Measurements from ENCODE around the gene UGT1A8.

The UGT1A8 gene

GRCh38 chr2:233818639-233819621 lies 201.5 kb downstream of the UGT1A8 start:
- TF ChIP-seq POLR2A (IDR thresholded peaks at IDR 0.05; ENCODE audit: low read depth, low read length): no peak
- FAIRE-seq: no peak
- no peak for DNase-seq (ENCODE audit: insufficient read length, low spot score)

GRCh38 chr2:233819884-233820773 lies 202.7 kb downstream of the UGT1A8 start:
- FAIRE-seq: no peak
- TF ChIP-seq POLR2A (IDR thresholded peaks at IDR 0.05; ENCODE audit: low read depth, low read length): no peak

GRCh38 chr2:233820774-233821105 lies 203.3 kb downstream of the UGT1A8 start:
- no peak for FAIRE-seq

More at GRCh38 chr2:233819884-233820773, 202.7 kb downstream of the UGT1A8 start:
- DNase-seq (ENCODE audit: insufficient read length, low spot score): no peak

GRCh38 chr2:233821196-233821595 lies 203.8 kb downstream of the UGT1A8 start:
- DNase-seq (ENCODE audit: insufficient read length, low spot score) (no peak), FAIRE-seq (no peak)
- TF ChIP-seq POLR2A (IDR thresholded peaks at IDR 0.05; ENCODE audit: low read depth, low read length): no peak

More at GRCh38 chr2:233820774-233821105, 203.3 kb downstream of the UGT1A8 start:
- DNase-seq (ENCODE audit: insufficient read length, low spot score): no peak
- TF ChIP-seq POLR2A (IDR thresholded peaks at IDR 0.05; ENCODE audit: low read depth, low read length): no peak

- no peak for TF ChIP-seq POLR2A (IDR thresholded peaks at IDR 0.05; ENCODE audit: low read depth, low read length)
- FAIRE-seq (no peak), DNase-seq (ENCODE audit: insufficient read length, low spot score) (no peak)
These were observed 204.3 kb downstream of the UGT1A8 start for GRCh38 chr2:233821709-233822100.

- no peak for FAIRE-seq
- TF ChIP-seq POLR2A (IDR thresholded peaks at IDR 0.05; ENCODE audit: low read depth, low read length): no peak
- DNase-seq (ENCODE audit: insufficient read length, low spot score): no peak
These were observed 204.8 kb downstream of the UGT1A8 start for GRCh38 chr2:233822101-233822771.
